ENCODE results near the gene SKP1.

The SKP1 gene

DNA sequence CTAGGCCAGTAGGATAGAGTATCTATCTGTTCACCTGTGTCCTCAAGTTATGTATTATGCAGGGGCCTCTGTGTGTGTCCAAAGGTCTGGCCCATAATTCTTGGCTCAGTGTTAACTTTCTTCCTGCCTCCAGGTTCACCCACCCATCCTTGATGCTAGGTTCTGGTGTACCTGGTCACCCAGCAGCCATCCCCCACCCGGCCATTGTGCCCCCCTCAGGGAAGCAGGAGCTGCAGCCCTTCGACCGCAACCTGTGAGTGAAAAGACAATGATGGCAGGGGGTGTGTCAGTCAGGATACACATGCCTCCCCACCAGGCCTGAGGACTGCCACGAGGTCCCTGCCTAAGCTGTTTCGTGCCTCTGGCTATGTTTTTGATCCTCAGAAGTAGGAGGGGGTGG is 34.7 kb downstream of the SKP1 start:
- no peak for DNase-seq
- H3K27ac ChIP-seq (ENCODE audit: low read length), result no peak overlapping the region
- H3K4me3 ChIP-seq (ENCODE audit: low read length), result no peak overlapping the region
- H3F3A ChIP-seq (ENCODE audit: insufficient read depth, low read length), result no peaks in the 10 kb centered on the region
- no peaks in the 10 kb centered on the region for H3K9me2 ChIP-seq (replicated peaks; ENCODE audit: insufficient read depth, low read length)
- no peak overlapping the region for H3K4me2 ChIP-seq (ENCODE audit: low read depth, low read length)
- peaks cover 13% of the 10 kb centered on the region for H3K4me1 ChIP-seq (ENCODE audit: low read length)
- H3K9ac ChIP-seq (ENCODE audit: low read length), result no peak overlapping the region
- peaks cover 13% of the 10 kb centered on the region; the same call in 1 of the 2 replicates for H3K79me2 ChIP-seq (ENCODE audit: low read length)
- peaks cover 8% of the 10 kb centered on the region for H4K20me1 ChIP-seq (ENCODE audit: insufficient read depth, low read length)
- H3K9me3 ChIP-seq (replicated peaks; ENCODE audit: insufficient read depth, low read length), result no peaks in the 10 kb centered on the region
- no peaks in the 10 kb centered on the region for H3K27me3 ChIP-seq (replicated peaks; ENCODE audit: insufficient read depth, low read length)
- 0 out of 2 replicates have a peak, but pooled peaks cover 5% of the 10 kb centered on the region for H3K36me3 ChIP-seq (replicated peaks; ENCODE audit: insufficient read depth, low read length)
- no peak for TF ChIP-seq EZH2phosphoT487 (IDR thresholded peaks at IDR 0.05; ENCODE audit: low read length)
- TF ChIP-seq, protein P1, sequence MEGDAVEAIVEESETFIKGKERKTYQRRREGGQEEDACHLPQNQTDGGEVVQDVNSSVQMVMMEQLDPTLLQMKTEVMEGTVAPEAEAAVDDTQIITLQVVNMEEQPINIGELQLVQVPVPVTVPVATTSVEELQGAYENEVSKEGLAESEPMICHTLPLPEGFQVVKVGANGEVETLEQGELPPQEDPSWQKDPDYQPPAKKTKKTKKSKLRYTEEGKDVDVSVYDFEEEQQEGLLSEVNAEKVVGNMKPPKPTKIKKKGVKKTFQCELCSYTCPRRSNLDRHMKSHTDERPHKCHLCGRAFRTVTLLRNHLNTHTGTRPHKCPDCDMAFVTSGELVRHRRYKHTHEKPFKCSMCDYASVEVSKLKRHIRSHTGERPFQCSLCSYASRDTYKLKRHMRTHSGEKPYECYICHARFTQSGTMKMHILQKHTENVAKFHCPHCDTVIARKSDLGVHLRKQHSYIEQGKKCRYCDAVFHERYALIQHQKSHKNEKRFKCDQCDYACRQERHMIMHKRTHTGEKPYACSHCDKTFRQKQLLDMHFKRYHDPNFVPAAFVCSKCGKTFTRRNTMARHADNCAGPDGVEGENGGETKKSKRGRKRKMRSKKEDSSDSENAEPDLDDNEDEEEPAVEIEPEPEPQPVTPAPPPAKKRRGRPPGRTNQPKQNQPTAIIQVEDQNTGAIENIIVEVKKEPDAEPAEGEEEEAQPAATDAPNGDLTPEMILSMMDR (IDR thresholded peaks at IDR 0.05; ENCODE audit: low read length), result no peak
- TF ChIP-seq EZH2 (optimal IDR thresholded peaks at IDR 0.05; ENCODE audit: low read depth, low read length), result no peak
- no peak overlapping the region for H2AFZ ChIP-seq (ENCODE audit: low read length)

DNA sequence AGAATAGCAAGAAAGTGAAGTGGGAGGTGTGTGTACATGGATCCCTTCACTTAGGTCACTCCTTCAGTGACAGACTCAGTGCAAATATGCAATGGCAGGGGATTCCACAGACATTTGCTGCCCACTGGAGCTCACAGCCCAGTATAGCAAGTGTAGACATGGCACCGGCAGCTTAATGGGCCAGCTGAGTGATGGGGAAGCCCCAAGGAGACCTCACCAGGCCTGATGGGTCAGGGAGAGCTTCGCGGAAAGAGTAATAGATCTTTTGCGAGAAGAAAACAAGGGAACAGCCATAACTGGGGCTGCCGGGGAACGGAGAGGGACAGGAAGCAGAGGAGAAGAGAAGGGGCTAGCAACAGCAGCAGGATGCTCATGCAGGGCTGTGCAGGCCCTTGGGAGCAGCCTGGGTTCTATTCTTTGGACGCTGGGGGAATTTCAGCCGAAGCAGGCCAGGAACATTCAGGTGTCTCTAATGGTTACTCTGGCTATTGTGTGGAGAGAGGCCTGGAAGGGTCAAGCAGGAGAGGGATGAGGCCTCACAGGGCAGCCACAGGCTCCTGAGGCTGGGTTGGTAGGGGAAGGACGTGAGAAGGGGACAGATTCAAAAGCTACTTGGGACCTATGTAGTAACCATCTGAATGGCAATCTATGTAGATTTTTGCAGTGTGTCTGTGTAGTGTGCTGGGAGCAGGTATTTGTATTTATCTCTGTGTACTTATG is 35.3 kb downstream of the SKP1 start:
- TF ChIP-seq EZH2 (optimal IDR thresholded peaks at IDR 0.05; ENCODE audit: low read depth, low read length) (no peak), EZH2phosphoT487 (IDR thresholded peaks at IDR 0.05; ENCODE audit: low read length) (no peak)
- TF ChIP-seq, protein P1 (IDR thresholded peaks at IDR 0.05; ENCODE audit: low read length), result no peak
- Histone ChIP-seq H3K9me2 (replicated peaks; ENCODE audit: insufficient read depth, low read length) (no peaks in the 10 kb centered on the region), H3K36me3 (replicated peaks; ENCODE audit: insufficient read depth, low read length) (0 out of 2 replicates have a peak, but pooled peaks cover 5% of the 10 kb centered on the region), H3K4me3 (ENCODE audit: low read length) (no peak overlapping the region), H3F3A (ENCODE audit: insufficient read depth, low read length) (no peaks in the 10 kb centered on the region), H3K4me2 (ENCODE audit: low read depth, low read length) (no peak overlapping the region), H3K27ac (ENCODE audit: low read length) (no peak overlapping the region), H3K9me3 (replicated peaks; ENCODE audit: insufficient read depth, low read length) (no peaks in the 10 kb centered on the region), H4K20me1 (ENCODE audit: insufficient read depth, low read length) (peaks cover 8% of the 10 kb centered on the region), H3K4me1 (ENCODE audit: low read length) (peaks cover 13% of the 10 kb centered on the region), H3K79me2 (ENCODE audit: low read length) (peaks cover 13% of the 10 kb centered on the region; the same call in 1 of the 2 replicates), H3K27me3 (replicated peaks; ENCODE audit: insufficient read depth, low read length) (no peaks in the 10 kb centered on the region), H3K9ac (ENCODE audit: low read length) (no peak overlapping the region), H2AFZ (ENCODE audit: low read length) (no peak overlapping the region)
- DNase-seq, result no peak

GRCh38 chr5:134140530-134141201 is 36.1 kb downstream of the SKP1 start:
- no peaks in the 10 kb centered on the region for H3F3A ChIP-seq (ENCODE audit: insufficient read depth, low read length)
- no peak overlapping the region for H3K27ac ChIP-seq (ENCODE audit: low read length)
- H3K36me3 ChIP-seq (replicated peaks; ENCODE audit: insufficient read depth, low read length), result 0 out of 2 replicates have a peak, but pooled peaks cover 5% of the 10 kb centered on the region
- no peaks in the 10 kb centered on the region for H3K27me3 ChIP-seq (replicated peaks; ENCODE audit: insufficient read depth, low read length)
- no peaks in the 10 kb centered on the region for H3K9me3 ChIP-seq (replicated peaks; ENCODE audit: insufficient read depth, low read length)
- no peak for TF ChIP-seq EZH2phosphoT487 (IDR thresholded peaks at IDR 0.05; ENCODE audit: low read length)
- TF ChIP-seq, protein P1 (IDR thresholded peaks at IDR 0.05; ENCODE audit: low read length), result peak; percentile 75
- no peak overlapping the region for H3K9ac ChIP-seq (ENCODE audit: low read length)
- no peak overlapping the region for H3K4me2 ChIP-seq (ENCODE audit: low read depth, low read length)
- no peak overlapping the region for H3K4me3 ChIP-seq (ENCODE audit: low read length)
- peaks cover 8% of the 10 kb centered on the region for H4K20me1 ChIP-seq (ENCODE audit: insufficient read depth, low read length)
- peaks cover 12% of the 10 kb centered on the region; the same call in 1 of the 2 replicates for H3K79me2 ChIP-seq (ENCODE audit: low read length)
- H2AFZ ChIP-seq (ENCODE audit: low read length), result no peak overlapping the region
- H3K9me2 ChIP-seq (replicated peaks; ENCODE audit: insufficient read depth, low read length), result no peaks in the 10 kb centered on the region
- H3K4me1 ChIP-seq (ENCODE audit: low read length), result peaks cover 13% of the 10 kb centered on the region
- peak; percentile 72 for DNase-seq

Data from MM.1S (cell line).